ENCODE data around the gene SCAMP2. TPM values are rescaled to one million over a fixed set of nuclear protein-coding genes. Genes with fewer than 3 reads are reported as not detected.
"Not testable (repeated sequence)": the region's sequence is repeated elsewhere in the genome, so short reads cannot be mapped to it uniquely, and the experiment has no call there.

The SCAMP2 gene
- total RNA-seq, 1 experiment from 2014 or later: 94.4 TPM

DNA sequence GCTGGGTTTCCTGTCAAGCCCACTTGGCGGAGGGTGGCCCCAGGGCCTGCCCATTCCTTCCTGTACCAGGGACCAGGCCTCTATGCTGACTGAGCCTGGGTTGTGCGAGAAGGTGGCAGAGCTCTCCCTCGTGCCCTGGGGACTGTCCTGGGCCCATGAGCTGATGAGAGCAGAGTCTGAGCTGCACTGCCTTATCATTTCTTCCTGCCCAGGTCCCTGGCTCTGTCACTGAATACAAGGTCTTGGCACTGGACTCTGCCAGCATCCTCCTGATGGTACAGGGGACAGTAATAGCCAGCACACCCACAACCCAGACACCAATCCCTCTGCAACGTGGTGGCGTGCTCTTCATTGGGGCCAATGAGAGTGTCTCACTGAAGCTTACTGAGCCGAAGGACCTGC lies 24.1 kb upstream of the SCAMP2 start:
- H3K9me3 ChIP-seq (ENCODE audit: low read depth, low read length, poor library complexity, severe bottlenecking): no peaks in the 10 kb centered on the region
- intact Hi-C loops (cut with micrococcal nuclease; ENCODE audit: unreplicated experiment): no loop called here
- no peak for DNase-seq (ENCODE audit: low spot score)
- ChIA-PET POLR2A (ENCODE audit: low non-redundant PET) (no interaction called here), CTCF (no interaction called here)
- H3K27ac ChIP-seq (ENCODE audit: low read depth, low read length, poor library complexity, severe bottlenecking): peak overlapping the region; percentile 40
- H3K27me3 ChIP-seq (replicated peaks; ENCODE audit: insufficient read depth, low read depth, low read length, poor library complexity): no peaks in the 10 kb centered on the region
- no TSS peak for BruUV-seq (replicated peaks)
- H3K36me3 ChIP-seq (ENCODE audit: insufficient read depth, low read length, poor library complexity, severe bottlenecking): peaks cover 58% of the 10 kb centered on the region
- TF ChIP-seq EZH2 (IDR thresholded peaks at IDR 0.05; ENCODE audit: borderline replicate concordance, low read depth, low read length, poor library complexity, severe bottlenecking): no peak
- TF ChIP-seq, protein P1, sequence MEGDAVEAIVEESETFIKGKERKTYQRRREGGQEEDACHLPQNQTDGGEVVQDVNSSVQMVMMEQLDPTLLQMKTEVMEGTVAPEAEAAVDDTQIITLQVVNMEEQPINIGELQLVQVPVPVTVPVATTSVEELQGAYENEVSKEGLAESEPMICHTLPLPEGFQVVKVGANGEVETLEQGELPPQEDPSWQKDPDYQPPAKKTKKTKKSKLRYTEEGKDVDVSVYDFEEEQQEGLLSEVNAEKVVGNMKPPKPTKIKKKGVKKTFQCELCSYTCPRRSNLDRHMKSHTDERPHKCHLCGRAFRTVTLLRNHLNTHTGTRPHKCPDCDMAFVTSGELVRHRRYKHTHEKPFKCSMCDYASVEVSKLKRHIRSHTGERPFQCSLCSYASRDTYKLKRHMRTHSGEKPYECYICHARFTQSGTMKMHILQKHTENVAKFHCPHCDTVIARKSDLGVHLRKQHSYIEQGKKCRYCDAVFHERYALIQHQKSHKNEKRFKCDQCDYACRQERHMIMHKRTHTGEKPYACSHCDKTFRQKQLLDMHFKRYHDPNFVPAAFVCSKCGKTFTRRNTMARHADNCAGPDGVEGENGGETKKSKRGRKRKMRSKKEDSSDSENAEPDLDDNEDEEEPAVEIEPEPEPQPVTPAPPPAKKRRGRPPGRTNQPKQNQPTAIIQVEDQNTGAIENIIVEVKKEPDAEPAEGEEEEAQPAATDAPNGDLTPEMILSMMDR (conservative IDR thresholded peaks at IDR 0.05; ENCODE audit: low read depth, low read length): no peak
- H3K4me3 ChIP-seq (ENCODE audit: low read depth, low read length, poor library complexity, severe bottlenecking): no peak overlapping the region
- H3K4me1 ChIP-seq (ENCODE audit: insufficient read depth, low read length, poor library complexity, severe bottlenecking): peaks cover 4% of the 10 kb centered on the region

DNA sequence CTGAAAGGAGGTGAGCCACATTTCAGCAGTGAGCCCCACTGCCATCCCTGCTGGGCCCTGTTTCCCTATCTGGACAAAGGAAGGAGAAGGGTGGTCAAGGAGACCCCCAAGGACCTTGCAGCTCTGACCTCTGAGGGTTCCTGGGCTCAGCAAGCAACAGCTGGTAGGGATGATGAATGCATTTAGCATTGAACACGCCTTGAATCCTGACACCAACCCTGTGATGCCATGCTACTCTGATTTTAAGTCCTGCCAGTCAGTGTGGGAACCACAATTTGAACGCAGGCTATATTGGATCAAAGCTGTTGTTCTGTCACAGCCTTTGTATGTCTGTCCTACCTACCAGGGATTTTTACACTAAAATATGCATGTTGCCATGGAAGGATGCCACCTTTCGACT lies 23.2 kb upstream of the SCAMP2 start:
- no peak for DNase-seq (ENCODE audit: low spot score)
- Histone ChIP-seq H3K4me1 (ENCODE audit: insufficient read depth, low read length, poor library complexity, severe bottlenecking) (peaks cover 2% of the 10 kb centered on the region), H3K36me3 (ENCODE audit: insufficient read depth, low read length, poor library complexity, severe bottlenecking) (peaks cover 59% of the 10 kb centered on the region), H3K4me3 (ENCODE audit: low read depth, low read length, poor library complexity, severe bottlenecking) (no peak overlapping the region), H3K9me3 (ENCODE audit: low read depth, low read length, poor library complexity, severe bottlenecking) (no peaks in the 10 kb centered on the region), H3K27ac (ENCODE audit: low read depth, low read length, poor library complexity, severe bottlenecking) (no peak overlapping the region), H3K27me3 (replicated peaks; ENCODE audit: insufficient read depth, low read depth, low read length, poor library complexity) (no peaks in the 10 kb centered on the region)
- no TSS peak for BruUV-seq (replicated peaks)
- TF ChIP-seq, protein P1 (conservative IDR thresholded peaks at IDR 0.05; ENCODE audit: low read depth, low read length): no peak
- no peak for TF ChIP-seq EZH2 (IDR thresholded peaks at IDR 0.05; ENCODE audit: borderline replicate concordance, low read depth, low read length, poor library complexity, severe bottlenecking)
- ChIA-PET CTCF (no interaction called here), POLR2A (ENCODE audit: low non-redundant PET) (no interaction called here)
- intact Hi-C loops (cut with micrococcal nuclease; ENCODE audit: unreplicated experiment): no loop called here

GRCh38 chr15:74895830-74896229 lies 22.7 kb upstream of the SCAMP2 start:
- no peaks in the 10 kb centered on the region for H3K27me3 ChIP-seq (replicated peaks; ENCODE audit: insufficient read depth, low read depth, low read length, poor library complexity)
- H3K4me3 ChIP-seq (ENCODE audit: low read depth, low read length, poor library complexity, severe bottlenecking): no peak overlapping the region
- H3K36me3 ChIP-seq (ENCODE audit: insufficient read depth, low read length, poor library complexity, severe bottlenecking): peaks cover 56% of the 10 kb centered on the region
- no peak for TF ChIP-seq EZH2 (IDR thresholded peaks at IDR 0.05; ENCODE audit: borderline replicate concordance, low read depth, low read length, poor library complexity, severe bottlenecking)
- TF ChIP-seq, protein P1 (conservative IDR thresholded peaks at IDR 0.05; ENCODE audit: low read depth, low read length): no peak
- H3K27ac ChIP-seq (ENCODE audit: low read depth, low read length, poor library complexity, severe bottlenecking): no peak overlapping the region
- intact Hi-C loops (cut with micrococcal nuclease; ENCODE audit: unreplicated experiment): no loop called here
- POLR2A ChIA-PET (ENCODE audit: low non-redundant PET): no interaction called here
- CTCF ChIA-PET: no interaction called here
- H3K9me3 ChIP-seq (ENCODE audit: low read depth, low read length, poor library complexity, severe bottlenecking): no peaks in the 10 kb centered on the region
- BruUV-seq (replicated peaks): no TSS peak
- no peaks in the 10 kb centered on the region for H3K4me1 ChIP-seq (ENCODE audit: insufficient read depth, low read length, poor library complexity, severe bottlenecking)
- no peak for DNase-seq (ENCODE audit: low spot score)

- H3K9me3 ChIP-seq (ENCODE audit: low read depth, low read length, poor library complexity, severe bottlenecking); H3K27ac ChIP-seq (ENCODE audit: low read depth, low read length, poor library complexity, severe bottlenecking); BruUV-seq (replicated peaks); H3K27me3 ChIP-seq (replicated peaks; ENCODE audit: insufficient read depth, low read depth, low read length, poor library complexity); H3K4me3 ChIP-seq (ENCODE audit: low read depth, low read length, poor library complexity, severe bottlenecking); H3K4me1 ChIP-seq (ENCODE audit: insufficient read depth, low read length, poor library complexity, severe bottlenecking); intact Hi-C loops (cut with micrococcal nuclease; ENCODE audit: unreplicated experiment); CTCF ChIA-PET; DNase-seq (ENCODE audit: low spot score): not testable (repeated sequence)
- H3K36me3 ChIP-seq (ENCODE audit: insufficient read depth, low read length, poor library complexity, severe bottlenecking): peaks cover 43% of the 10 kb centered on the region
- POLR2A ChIA-PET (ENCODE audit: low non-redundant PET): interaction anchor here (0.6 kb wide), 1 partner anchor 114 kb away, joined by 3 read pairs; no protein-coding TSS in a partner anchor
Observed at GRCh38 chr15:74894383-74894782, 21.2 kb upstream of the SCAMP2 start.
